GM21367 (cell line): ENCODE measurements around the gene TARBP2.
A peak's percentile ranks its signal among the peaks of the same experiment; 100 is the strongest.

Experiments used
- ATAC-seq: cut with Tn5 transposase; IDR thresholded peaks from one replicate; pipeline ENCODE4 v1.9.1; 2021; ENCODE audit not compliant: unreplicated experiment

TARBP2 gene

DNA sequence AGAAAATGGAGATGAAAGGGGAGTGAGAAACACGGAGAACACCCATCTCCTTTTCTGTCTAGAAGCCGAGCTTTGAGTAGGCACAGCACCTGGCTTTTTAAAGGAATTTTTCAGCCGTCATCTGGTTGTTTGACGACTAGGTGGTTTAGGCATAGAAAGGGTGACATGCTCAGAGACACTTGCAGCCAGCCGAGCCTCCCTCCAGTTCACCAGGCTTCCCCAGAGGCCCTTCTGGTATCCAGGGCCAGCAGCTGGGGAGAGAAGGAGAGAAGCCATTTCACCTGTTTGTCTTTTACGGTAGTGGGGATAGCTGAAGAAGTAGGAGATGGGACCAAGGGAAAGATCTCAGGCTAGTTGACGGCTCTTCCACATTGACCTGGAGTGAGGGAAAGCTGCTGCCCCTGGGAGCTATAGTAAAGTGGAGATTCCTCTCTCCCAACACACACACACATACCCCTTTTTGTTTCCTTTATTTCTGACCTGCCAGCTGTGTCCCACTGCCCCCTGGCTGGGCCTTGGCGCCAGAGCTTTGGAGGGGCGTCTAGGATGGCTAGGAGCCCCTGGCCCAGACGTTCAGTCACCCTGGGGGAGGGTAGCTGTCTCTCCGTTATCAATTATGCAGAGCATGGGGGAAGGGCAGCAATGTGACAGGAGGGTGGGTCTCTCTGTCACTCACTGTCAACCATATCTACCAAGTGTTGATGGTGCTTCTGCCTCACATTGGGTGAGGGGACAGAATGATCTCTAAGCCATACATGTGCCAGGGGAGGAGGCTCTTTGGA is 7.3 kb upstream of the TARBP2 start:
- no peak for ATAC-seq

DNA sequence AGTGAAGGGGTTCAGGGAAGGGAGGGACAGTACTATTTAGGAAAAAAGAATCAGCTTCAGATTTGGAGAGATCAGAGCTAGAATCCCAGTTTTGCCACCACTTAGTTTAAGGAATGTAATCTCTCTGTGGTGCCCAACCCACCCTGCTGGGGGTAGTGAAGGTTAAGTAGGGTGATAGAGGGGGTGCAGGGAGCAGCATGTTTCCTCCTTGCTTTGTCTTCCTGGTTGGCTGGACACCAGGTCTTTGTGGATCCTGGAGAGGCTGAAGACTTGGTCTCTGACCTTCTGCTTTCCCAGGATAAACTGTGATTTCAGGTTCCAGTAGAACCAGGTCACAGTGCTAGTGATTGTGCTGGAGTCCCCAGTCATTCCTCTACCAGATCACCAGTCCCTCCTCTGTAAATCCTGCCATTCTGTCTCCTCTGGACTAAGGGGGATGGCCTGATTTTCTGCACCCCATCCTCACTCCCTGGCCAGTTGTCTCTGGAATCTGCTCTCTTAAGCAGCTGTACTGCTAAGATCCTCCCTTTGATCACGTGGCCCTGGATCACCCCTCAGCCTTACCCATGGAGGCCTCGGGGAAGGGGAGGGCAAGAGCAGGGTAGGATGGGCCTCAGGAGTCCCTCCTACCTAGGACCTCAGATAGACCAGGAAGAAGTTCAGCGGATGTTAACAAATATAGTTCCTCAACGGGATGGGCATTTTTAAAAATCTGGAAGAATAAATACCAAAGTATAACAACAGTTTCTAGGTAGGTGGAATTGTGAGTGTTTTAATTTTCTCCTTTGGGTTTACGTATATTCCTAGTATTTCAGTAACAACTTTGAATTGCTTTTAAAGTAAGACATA is 5.0 kb upstream of the TARBP2 start:
- ATAC-seq = no peak

GRCh38 chr12:53496752-53497032 is 4.4 kb upstream of the TARBP2 start:
- no peak for ATAC-seq

DNA sequence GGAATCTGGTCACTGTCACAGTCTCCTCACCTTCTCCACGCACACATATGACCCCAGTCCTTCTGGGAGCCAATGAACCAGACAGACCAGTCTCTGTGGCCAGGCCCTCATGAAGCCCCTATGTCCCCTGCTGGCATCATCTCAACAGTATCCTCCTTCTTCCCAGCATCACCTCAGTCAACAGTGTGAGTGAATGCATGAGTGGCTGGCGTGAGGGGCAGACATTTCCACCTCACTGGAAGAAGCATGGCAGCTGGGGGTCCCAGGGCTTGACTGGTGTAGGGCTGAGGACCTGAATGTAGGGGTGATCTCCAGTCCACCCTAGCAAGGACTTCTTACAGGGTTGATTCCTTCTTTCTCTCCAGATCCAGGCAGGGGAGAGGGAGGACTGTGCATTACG is 3.6 kb upstream of the TARBP2 start:
- no peak for ATAC-seq

GRCh38 chr12:53498235-53498630 is 2.9 kb upstream of the TARBP2 start:
- no peak for ATAC-seq

DNA sequence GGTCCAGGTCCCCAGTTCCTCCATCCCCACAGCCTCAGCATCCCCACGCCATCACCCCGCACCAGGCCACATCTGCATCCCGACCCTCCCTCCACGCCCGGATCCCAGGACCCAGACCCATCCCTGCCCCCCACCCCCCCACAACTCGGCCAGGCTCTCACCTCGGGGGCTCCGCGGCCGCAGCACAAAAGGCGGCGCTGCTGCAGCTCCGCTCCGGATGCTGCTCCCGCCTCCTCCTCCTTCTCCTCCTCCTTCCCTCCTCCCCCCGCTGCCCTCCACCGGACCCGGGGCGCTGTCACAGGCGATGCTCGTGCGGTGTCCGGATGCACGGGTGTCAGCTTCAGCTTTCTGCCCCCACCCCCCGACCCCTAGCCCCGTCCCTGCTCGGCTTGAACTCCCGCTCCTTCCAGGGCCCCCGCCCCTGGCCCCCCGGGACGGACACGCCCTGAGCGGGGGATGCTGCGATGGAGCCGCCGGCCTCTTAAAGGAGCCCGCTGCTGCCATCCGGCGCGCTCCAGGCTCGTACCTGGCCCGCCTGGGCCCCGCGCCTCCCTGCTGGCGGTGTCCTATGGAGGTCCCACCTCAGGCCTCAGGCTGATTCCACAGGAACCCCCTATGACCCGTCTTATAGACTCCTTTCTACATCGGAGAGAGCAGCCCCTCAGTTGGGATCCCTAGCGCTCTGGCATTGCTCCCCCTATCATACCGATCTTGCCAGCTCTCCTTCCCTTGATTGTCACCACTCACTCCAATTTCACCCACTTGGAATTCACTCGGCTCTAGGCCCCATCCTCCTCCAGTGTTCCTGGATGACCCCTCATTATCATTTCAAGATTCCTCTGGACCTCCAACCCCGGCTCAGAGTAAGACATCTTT is 1.6 kb upstream of the TARBP2 start, which contains the start of gene MAP3K12:
Gene MAP3K12, minus strand, starts transcription at position 193 of the 876 bp plus-strand sequence. CDS start 12,067 bp downstream, outside the sequence.
- ATAC-seq = no peak

DNA sequence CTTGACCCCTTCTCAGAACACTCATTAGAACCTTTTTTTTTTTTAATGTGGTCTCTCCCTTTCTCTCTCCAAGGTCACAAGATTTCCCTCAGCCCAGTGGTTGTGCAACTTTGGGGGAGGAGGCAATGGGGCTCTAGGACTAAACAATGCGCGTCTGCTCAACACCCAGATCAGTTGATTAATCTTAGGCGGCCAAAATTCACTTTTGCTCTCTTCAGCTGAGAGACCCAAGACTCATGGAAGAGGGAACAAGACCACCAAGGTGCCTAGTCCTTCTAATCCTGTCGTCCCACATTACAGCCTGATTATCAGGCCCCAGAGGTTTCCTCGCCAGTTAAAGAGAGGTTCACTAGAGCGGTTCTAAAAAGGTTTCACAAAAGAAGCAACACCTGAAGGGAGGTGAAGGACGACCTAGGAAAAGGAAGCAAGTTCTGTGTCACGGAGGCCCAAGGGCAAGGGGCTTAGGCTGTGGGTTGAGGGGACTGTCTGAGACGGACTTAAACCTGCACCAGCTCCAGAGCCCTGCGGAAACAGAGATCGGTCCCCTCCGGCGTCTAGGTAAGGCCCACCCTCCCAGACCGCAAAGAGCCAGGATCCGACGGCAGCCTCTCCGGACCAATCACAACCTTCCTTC is 824 bp upstream of the TARBP2 start:
- no peak for ATAC-seq

DNA sequence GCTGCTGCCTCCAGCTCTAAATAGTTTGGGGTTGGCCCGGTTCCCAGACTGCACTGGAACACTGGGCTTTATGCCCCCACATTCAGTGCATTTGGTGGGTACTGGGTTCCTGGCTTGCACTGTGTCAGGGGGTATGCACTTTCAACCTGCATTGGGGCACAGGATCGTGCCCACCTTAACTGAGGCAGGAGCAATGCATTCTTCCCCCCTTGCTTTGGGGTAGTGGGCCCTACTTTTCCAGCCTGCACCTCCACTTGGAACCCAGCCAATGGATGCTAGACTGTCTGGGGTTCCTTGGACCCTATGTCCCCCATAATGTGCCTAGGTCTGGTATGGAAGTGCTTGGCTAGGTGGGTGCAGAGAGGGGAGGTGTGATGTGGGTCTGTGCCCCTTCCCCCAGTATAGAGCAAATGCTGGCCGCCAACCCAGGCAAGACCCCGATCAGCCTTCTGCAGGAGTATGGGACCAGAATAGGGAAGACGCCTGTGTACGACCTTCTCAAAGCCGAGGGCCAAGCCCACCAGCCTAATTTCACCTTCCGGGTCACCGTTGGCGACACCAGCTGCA is 615 bp downstream of the TARBP2 start:
- no peak for ATAC-seq

DNA sequence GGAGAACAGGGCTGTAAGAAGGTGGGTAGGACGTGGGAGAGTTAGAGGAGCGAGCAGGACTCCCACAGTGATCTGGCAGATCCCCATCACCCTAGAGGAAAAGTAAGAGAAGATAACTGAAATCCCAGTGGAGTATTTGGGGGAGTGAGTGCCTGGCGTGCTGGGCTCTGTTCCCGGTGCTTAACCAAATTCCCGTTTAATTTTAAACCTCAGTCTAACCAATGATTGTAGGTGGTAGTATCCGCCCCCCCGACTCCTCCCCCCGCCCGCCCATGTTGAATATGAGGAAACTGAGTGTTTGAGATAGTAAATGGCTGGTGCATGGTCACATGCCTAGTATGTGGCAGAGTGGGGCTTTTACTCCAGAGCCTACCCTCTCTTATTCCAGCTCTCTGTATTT is 1.2 kb downstream of the TARBP2 start:
- no peak for ATAC-seq

DNA sequence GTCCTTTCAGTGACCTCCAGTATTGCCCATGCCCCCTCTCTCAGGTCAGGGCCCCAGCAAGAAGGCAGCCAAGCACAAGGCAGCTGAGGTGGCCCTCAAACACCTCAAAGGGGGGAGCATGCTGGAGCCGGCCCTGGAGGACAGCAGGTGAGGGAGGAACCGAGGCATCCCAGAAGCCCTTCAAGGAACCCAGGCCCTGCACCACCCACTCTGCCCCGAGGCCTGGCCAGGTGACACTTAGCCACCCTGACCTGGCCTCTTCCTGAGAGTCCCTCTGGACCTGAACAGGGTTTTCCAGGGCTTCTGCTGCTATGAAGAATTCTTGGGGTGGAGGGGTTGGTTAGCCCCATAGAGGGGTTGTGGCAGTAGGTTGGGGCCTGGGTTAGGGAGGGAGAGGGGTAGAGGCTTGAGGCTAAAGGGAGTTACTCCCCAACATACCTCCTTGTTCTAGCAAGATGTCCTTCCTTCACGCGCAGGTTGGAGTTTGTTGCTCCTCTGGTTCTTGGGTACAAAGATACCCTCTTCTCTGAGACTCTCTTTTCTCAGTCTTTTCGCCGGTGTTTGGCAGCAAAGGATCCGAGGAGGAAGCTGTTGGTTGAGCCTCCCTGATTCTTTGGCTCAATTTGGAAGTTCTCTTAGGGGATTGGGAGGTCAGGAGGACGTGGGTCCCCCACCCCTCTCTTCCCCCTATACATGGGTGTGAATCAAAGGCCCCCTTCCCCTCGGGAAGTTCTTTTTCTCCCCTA is 2.1 kb downstream of the TARBP2 start:
- ATAC-seq = no peak

GRCh38 chr12:53504004-53504920 is 3.2 kb downstream of the TARBP2 start:
- no peak for ATAC-seq

DNA sequence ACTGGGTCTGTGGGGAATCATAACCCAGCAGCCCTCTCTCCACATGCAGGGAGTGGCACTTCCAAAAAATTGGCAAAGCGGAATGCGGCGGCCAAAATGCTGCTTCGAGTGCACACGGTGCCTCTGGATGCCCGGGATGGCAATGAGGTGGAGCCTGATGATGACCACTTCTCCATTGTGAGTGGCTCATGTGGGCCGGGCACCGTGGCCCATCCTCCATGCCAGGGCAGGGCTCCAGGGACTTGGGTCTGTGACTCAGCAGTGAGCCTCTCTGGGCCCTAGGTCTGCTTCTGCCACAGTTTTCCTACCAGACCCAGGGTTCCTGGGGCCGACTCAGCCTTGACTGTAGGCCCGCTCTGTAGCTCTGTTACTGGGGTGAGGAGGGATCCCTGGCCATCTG is 4.0 kb downstream of the TARBP2 start:
- no peak for ATAC-seq

DNA sequence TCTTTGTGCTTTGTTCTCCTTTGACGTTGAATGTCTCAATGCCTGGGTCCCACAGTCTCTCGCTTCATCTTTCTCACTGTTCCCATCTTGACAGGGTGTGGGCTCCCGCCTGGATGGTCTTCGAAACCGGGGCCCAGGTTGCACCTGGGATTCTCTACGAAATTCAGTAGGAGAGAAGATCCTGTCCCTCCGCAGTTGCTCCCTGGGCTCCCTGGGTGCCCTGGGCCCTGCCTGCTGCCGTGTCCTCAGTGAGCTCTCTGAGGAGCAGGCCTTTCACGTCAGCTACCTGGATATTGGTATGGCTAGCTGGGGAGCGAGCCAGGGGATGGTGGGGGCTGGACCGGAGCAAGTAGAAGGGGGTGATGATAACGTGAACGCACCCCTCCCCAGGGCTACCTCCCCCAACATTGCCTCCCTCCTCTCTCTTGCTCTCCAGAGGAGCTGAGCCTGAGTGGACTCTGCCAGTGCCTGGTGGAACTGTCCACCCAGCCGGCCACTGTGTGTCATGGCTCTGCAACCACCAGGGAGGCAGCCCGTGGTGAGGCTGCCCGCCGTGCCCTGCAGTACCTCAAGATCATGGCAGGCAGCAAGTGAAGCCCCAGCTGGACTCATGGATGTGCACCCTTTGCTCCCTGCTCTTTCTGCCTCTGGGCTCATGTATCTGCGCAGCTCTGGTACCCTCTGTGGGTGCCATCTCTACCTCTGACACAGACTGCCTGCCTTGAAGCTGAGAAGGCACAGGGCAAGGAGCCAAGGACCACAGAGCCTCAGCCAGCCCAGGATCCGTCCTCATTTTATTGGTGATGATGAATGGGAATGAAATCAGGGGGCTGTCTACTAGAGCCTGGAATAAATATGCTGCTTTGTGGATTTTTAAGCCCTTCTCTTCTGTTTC is 4.7 kb downstream of the TARBP2 start:
- no peak for ATAC-seq

DNA sequence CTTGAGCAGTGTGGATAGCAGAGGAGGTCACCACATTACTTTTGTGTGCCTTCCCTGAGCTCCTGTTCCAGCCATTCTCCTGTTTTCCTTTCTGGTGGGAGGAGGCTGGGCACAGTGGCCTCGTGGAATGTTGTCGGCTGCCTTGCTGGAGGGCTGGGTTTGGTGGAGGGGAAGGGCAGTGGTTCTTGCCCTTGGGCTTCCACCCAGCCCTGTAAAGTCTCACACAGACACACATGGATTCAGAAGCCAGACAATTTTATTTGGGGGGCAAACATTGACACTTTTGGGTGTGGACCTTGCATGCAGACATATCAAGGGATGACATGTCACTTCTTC is 5.3 kb downstream of the TARBP2 start:
- no peak for ATAC-seq

GRCh38 chr12:53506881-53507602 is 6.0 kb downstream of the TARBP2 start, which contains the start of gene NPFF:
TSS of gene NPFF (minus strand) at chr12:53507484. CDS start at chr12:53507474, 10 bp downstream.
- ATAC-seq = no peak

DNA sequence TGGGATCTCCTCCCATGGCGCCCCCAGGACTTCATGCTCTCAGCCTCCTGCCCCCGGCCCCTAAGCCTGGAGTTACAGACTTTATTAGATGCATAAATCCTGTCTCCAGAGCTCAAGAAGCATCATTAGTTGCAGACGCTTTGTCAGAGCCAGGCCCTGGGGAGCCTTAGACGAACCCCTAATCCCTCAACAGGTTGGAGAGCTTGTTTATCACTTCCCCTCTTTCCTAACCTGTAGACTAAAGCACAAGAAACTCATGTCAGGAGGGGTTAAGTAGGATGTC is 6.5 kb downstream of the TARBP2 start:
- no peak for ATAC-seq

DNA sequence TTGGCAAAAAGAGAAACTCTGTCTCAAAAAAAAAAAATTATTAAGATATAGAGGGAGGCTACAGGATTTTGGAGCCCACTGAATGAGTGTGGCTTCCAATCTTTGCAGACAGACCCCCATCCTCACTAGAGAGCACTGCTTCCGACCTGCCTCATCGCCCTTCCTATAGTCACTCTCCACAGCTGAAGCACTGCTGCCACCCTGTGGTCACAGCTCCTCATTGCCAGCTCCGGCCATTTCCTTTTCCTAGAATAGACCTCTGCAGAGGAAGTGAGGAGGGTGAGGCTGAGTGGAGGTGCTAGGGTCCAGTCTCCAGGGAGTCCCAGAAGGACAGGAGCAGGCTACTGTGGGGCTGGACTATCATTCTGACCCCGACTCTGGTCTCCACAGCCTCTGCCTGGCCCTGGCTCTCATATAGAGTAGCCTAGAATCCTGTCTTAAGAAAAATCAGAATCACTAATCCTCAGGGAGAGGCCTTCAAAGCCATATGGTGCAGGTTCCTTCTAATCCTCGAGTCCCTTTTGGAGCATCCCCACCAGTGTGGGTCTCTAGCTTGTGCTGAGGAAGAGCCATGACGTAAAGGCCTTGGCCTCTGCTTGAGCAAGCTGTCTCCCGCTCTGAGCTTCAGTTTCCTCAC is 7.6 kb downstream of the TARBP2 start:
- ATAC-seq = peak; percentile 82
